HG02763 (cell line): ENCODE results near the gene PEX11G.
A peak's percentile ranks its signal among the peaks of the same experiment; 100 is the strongest.

Source experiments
- ATAC-seq: cut with Tn5 transposase; IDR thresholded peaks from one replicate; pipeline ENCODE4 v1.9.1; 2021; ENCODE audit warnings: mild to moderate bottlenecking, moderate library complexity; ENCODE audit not compliant: unreplicated experiment

Gene PEX11G

DNA sequence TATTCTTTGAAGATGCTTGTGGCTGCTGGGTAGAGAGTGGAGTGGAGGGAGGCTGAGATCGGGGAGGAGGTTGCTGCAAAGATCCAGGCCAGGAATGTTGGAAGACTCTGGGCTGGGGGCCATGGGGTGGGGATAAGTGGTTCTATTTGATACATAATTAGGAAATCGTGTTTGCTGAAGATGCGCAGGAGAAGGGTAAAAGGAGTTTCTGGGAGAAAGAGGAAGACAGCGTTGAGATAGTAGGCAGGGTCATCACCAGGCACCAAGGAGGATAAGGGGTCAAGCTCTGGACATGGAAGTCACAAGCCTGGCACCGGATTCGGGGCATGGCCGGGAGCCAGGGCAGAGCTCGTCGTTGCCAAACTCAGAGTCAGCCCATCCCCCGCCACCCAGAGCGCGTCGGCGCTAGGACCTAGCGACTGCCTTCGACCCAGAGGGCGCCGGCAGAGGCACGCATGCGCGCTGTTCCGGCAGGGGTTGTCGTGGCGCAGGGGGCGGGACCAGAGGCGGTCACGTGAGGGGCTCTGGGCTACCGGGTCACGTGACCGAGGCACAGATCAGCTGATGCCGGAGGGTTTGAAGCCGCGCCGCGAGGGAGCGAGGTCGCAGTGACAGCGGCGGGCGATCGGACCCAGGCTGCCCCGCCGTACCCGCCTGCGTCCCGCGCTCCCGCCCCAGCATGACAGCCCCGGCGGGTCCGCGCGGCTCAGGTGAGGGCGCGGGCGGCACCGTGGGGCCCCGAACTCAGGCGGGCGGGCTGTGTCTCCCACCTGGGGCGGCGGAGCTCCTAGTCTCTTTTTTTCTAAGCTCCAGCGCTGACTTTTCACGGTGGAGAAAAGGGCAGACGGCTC, 33.5 kb upstream of the PEX11G start, which contains the start of gene MCOLN1:
Gene MCOLN1 (plus strand): TSS at position 553 of the 851 bp plus-strand sequence. CDS start 127 bp downstream, at position 680.
- ATAC-seq = peak; percentile 87

DNA sequence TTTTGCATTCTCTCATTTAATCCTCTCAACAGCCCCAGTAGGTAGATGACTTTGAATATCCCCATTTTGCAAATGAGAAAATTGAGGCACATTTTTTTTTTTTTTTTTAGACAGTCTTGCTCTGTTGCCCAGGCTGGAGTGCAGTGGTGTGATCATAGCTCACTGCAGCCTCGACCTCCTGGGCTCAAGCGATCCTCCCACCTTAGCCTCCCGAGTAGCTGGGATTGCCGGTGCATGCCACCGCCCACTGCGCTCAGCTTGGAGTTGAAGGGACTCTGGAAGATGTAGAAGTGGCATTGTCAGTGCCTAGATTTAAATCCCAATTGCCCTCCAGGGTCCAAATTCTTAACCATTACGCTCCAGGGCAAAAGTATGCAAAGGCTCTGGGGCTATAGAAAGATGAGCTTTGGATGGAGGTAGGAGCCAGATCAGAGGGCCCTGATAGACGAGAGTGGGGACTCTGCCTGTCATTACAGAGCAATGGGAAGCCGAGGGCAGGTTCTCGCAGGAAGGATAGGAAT, 32.8 kb upstream of the PEX11G start:
- ATAC-seq = no peak

DNA sequence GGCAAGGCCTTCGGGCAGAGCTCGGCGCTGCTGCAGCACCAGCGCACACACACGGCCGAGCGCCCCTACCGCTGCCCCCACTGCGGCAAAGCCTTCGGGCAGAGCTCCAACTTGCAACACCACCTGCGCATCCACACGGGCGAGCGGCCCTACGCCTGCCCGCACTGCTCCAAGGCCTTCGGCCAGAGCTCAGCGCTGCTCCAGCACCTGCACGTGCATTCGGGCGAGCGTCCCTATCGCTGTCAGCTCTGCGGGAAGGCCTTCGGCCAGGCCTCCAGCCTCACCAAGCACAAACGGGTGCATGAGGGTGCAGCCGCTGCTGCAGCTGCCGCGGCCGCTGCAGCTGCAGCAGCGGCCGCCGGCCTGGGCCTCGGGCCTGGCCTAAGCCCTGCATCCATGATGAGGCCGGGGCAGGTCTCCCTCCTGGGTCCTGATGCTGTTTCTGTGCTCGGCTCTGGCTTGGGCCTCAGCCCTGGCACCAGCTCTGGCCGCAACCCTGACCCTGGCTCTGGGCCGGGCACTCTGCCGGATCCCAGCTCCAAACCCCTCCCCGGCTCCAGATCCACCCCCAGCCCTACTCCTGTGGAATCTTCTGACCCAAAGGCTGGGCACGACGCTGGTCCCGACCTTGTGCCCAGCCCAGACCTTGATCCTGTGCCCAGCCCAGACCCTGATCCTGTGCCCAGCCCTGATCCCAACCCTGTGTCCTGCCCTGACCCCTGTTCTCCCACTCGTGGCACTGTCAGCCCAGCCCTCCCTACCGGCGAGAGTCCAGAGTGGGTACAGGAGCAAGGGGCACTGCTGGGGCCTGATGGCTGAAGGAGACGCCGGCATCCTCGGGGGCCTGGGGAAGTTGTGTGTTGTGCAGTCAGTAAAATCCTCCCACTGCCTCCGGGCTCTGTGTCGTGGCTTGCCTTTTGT, 31.6 kb upstream of the PEX11G start:
- ATAC-seq = no peak

DNA sequence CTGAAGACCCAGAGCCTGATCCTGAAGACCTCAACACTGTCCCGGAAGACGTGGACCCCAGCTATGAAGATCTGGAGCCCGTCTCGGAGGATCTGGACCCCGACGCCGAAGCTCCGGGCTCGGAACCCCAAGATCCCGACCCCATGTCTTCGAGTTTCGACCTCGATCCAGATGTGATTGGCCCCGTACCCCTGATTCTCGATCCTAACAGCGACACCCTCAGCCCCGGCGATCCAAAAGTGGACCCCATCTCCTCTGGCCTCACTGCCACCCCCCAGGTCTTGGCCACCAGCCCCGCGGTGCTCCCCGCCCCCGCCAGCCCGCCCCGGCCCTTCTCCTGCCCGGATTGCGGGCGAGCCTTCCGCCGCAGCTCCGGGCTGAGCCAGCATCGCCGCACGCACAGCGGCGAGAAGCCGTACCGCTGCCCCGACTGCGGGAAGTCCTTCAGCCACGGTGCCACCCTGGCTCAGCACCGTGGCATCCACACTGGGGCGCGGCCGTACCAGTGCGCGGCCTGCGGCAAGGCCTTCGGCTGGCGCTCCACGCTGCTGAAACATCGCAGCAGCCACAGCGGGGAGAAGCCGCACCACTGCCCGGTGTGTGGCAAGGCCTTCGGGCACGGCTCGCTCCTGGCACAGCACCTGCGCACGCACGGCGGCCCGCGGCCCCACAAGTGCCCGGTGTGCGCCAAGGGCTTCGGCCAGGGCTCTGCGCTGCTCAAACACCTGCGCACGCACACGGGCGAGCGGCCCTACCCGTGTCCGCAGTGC, 30.7 kb upstream of the PEX11G start:
- ATAC-seq = no peak

DNA sequence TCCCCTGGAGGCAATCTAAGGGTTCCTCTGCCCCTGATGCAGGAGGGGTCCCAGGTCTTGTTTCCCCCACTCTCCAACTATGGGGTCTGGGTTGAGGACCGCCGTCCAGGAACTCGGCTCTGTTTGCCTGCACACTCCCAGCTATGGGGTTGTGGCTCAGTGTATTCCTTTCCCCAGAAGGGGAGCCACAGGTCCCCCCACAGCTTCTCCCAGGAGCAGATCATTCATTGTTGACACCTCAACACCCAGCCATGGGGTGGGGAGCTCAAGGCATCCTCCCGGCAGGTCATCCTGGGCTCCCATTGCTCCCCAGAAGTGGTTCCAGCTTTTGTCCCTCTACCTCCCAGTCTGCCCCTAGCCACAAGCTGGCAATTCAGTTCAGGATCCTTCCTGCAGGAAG, 28.0 kb upstream of the PEX11G start:
- no peak for ATAC-seq

DNA sequence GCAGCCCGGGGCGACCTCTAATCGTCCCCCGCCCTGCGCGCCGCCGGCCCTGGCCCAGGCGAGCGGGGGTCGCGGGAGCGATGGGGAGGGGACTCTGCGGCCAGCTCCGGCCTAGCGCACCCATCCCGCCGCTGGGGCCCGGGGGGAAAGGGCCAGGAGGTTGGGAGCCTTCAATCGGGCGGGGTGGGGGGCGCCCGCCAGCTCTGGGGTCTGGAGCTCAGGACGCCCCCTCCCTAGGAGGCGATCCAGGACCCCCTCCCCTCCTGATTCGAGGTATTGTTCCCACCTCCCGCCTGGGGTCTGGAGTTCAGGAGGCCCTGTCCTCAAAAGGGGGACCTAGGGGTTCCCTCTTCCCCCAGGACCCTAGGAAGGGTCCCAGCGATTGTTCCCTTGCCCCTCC, 27.5 kb upstream of the PEX11G start:
- no peak for ATAC-seq

DNA sequence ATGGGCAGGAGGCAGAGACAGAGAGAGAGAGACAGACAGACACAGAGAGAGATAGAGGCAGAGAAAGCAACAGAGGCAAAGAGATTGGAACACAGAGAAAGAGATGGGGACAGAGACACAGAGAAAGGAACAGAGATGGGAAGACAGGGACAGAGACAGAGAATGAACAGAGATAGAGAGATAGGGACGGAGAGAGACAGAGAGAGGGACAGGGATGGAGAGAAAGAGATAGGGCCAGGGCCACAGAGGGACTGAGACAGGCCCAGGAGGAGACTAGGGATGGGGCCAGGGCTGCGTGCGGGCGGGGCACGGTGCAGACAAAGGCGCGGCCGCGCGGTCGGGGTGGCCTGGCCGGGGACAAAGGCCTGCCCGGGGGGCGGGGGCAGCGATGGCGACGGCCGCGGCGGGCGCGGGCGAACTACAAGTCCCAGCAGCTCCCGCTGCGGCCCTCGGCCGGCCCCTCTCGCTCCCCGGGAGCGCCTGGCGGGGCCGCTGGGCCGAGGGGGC, 26.9 kb upstream of the PEX11G start, which contains the start of gene ZNF358:
Gene ZNF358 (plus strand): TSS at position 459 of the 507 bp plus-strand sequence. CDS start 3,140 bp downstream, outside the sequence.
- no peak for ATAC-seq

DNA sequence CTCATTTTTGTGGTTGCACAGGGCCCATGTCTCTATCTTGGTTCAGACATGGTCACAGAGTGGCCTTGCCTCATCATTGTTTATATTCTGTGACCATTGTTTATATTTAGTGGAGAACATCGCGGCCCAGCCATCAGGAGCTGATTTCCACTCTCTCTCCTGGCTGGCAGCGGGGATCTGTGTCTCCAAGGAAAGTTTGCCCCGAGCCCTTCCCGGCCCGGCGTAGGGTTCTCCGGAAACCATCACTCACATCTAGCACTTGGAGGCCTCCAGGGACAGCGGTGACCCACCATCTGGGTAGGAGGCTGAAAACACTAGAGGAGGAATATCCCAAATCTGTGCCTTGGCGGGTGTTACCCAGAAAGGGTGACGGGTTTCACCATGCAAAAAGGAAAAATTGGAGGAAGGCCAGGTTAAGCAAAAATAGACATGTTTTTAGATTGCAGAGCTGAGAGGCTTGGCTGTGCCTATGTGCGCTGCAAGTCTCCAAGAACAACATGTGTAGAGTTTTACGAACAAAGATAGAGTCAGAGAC, 26.3 kb upstream of the PEX11G start:
- no peak for ATAC-seq

DNA sequence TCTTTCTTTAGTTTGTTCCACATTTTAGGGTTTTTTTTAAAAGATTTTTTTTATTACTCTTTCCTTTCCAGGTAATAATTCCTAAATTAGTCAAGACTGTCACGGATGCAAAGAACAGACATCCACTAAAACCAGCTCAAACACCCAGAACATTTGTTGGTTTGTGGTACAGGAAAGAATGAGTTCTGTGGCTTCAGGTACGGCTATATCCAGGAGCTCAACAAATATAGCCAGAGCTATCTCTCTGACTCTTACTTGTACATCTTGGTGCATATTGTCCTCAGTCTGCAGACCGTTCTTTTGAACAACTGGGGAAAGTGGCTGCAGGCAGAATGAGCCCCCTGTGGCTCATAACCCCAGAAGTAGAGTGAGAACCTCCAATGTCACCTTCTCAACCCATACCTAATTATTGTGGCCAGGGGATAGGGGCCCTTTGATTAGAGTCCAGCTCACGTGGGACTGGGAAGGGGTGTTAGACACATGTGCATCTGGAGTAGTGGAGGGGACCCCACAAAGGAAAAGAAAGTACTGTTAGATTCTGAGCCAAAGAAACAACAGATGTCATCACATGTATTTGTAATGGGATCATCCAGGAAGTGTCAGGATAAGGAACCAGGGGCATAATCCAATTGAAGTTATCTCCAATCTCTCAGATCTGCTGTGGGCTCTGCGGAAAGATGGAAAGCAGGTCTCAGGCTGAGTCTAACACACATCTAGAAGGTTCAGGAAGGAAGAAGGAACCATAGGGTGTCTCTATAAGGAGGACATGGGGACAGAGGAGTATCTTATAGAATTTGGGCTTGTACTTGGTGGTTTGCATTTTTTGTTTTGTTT, 25.2 kb upstream of the PEX11G start:
- ATAC-seq = no peak

DNA sequence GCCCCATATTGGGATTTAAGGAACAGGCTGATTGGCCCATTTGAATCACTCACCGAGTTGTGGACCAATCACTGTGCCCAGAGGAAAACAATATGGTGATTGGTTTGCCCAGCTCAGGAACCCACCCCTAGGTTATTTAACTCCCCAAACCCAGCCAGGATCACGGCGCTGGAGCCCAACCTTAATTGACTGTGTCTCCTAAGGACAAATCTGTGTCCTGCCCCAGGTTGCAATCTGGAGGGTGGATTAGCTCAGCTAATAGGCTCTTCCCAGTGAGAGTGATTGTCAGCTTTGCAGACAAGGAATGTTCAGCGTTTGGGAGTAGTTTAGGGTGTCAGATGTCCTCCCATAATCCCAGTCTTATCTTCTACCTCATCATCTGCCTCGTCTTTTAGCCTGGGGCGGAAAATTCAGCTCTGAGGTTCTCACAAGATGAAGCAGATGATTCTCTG, 23.6 kb upstream of the PEX11G start:
- ATAC-seq = no peak

DNA sequence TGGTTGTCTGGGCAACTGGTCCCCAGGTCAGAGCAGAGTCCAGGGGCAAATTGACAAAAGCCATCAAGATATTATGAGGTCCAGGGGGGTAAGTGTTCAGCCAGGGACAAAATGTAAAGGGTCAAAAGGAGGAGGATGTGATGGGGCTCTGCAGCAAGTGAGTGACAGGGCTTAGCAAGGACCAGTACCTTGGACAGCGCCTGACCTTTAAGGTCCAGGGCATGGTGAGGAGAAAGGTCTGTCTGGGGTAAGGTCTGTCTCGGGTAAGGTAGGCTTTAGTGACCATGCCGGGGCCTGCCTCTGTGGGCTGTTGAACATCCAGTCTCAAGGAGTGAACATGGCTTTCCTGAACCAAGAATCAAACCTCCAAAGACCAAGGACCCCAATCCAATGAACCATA, 20.8 kb upstream of the PEX11G start:
- ATAC-seq = no peak

DNA sequence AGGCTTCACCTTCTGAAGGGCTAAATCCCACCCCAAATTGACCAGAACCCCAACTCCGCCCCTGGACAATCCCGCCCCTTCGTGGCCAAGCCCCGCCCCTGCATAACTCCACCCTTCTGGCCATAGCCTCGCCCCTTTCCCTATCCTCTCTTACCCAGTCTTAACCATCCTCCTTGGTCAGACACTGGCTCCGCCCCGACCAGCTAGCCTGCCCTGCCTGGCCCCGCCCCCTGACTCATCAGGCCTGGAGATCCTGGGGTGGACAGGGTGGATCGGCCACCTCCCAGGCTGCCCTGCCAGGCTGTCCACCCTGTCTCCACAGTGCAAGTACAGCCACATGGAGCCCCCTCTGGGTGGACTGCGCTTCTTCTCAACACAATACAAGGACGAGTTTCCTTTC, 19.0 kb upstream of the PEX11G start:
- ATAC-seq = no peak

DNA sequence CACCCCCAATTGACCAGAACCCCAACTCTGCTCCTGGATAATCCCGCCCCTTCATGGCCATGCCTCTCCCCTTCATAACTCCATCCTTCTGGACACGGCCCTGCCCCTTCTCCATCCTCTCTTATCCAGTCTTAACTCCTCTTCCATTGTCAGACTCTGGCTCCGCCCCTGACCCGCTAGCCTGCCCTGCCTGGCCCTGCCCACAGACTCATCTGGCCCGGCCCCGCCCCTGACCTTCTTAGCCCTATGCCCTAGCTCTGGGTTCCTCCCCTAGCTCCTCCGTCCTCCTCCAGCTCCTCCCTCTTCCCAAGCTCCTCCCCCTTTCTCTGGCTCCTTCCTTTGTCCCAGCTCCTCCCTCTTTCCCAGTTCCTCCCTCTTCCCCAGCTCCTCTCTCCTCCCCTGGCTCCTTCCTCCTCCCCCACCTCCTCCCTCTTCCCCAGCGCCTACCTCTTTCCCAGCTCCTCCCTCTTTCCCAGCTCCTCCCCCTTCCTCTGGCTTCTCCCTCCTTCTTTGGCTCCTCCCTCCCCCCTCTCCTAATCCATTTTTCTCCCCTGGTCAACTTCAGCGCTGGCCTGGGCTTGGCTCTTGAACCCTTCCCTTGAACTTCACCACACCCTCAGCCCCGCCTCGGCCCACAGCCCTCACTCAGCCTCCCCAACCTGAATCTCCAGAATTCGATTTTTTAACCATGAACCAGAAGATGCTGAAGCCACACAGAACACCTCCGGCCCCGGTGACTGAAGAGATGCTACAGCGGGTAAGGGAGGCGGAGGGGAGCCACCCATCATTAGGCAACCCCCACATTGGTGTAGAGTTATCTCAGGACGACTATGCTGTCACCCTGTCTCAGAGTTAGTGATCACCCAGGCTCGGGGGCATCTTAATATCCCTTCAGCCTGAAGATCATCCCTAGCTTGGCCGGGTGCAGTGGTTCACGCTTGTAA, 17.8 kb upstream of the PEX11G start:
- ATAC-seq = no peak

DNA sequence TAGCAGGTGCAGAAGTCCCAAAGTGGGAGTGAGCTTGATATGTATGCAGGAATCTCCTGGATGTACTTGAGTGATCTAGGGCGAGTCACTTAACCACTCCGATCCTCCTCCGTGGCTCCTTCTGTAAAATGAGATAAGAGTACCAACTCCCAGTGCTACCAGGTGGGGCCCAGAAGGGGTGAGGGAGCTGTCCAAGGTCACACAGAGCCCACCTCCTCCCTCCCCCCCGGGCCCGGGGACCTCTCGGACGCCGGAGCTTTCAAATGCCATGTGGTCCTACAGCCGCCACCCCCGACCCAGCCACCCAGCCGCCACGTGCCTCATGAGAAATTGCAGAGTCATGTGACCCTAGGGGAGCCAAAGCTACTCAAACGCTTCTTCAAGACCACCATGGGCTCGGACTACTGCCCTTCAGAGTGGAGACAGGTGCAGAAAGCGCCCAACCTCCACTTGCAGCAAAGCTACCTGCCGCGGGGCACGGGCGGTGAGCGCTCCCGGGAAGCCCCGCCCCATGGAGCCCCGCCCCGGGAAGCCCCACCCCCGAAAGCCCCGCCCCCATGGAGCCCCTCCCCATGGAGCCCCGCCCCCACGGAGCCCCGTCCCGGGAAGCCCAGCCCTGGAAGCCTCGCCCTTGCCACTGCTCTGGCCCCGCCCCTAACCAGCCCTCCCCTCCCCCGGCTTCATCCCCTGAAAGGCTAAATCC, 17.0 kb upstream of the PEX11G start:
- ATAC-seq = no peak

DNA sequence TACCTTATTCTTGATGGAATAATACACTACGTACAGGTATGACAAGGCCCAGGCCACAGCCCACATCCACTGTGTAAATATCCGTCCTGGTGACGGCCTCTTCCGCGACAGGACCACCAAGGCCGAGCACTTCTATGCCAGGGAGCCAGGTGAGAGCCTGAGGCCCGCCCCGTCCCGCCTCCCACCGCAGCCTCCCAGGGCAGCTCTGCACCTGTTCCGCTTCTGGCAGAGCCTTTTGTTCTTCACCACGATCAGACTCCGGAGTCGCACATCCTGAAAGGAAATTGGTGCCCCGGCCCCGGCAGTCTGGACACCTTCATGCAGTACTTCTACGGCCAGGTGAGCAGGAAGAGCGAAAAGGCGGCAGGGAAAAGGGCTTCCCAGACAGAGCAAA, 16.4 kb upstream of the PEX11G start:
- no peak for ATAC-seq

DNA sequence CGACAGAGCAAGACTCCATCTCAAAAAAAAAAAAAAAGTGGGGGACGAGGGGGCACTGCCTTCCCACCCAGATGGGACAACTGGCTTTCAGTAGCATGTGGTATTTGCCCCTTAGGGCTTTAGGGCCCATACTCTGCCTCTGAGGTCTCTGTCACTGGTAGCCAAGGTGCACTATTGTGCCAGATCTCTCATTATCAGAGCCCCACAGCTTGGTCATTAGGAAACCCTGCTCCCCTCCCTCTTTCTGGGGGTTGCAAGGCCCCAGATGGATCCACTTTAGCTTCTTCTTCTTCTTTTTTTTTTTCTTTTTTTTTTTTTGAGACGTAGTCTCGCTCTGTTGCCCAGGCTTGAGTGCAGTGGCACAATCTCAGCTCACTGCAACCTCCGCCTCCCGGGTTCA, 15.8 kb upstream of the PEX11G start:
- ATAC-seq = no peak

DNA sequence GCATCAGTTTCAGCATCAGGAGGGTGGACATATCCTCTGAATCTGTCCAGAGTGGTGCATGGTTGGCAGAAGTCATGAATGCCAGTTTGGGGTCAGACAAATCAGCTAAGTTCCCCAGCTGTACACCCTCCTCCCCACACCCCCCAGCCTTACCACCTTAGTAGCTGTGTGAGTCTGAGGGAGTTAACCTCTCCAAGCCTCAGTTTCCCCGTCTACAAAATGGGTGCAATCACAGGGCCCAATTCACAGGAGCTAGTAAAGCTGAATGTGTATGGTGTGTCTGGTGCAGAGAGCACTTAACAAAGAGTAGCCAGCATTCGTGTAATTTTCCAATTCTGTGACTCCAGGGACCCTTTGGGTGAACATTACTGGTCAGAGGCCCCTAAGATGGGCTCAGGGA, 13.7 kb upstream of the PEX11G start:
- no peak for ATAC-seq
